Liver (tissue), 9 donors: ENCODE results near the gene MPPE1. TPM values are rescaled to one million over a fixed set of nuclear protein-coding genes. Genes with fewer than 3 reads are reported as not detected.

Experiments used
- DNase-seq: peaks from one replicate; pipeline ENCODE4 v3.0.0-alpha.2; 2017; ENCODE audit warnings: low spot score
- H3K27ac ChIP-seq, 2 donors: one replicate each; pipeline ENCODE4 v1.7.0; 2013; ENCODE audit warnings: inconsistent platforms in 2 of 2, low read length in 2 of 2, control low read depth in 1 of 2, low read depth in 1 of 2, mild to moderate bottlenecking in 1 of 2
- H3K27me3 ChIP-seq, 4 donors: one replicate each; pipeline versions ENCODE4 v1.6.1 to v1.7.0; 2013; ENCODE audit warnings: low read length in 3 of 4, inconsistent platforms in 1 of 4, mild to moderate bottlenecking in 1 of 4, moderate library complexity in 1 of 4; ENCODE audit not compliant: control insufficient read depth in 4 of 4, insufficient read depth in 4 of 4
- H3K36me3 ChIP-seq, 4 donors: one replicate each; pipeline versions ENCODE4 v1.6.1 to v1.7.0; 2013; ENCODE audit warnings: low read length in 3 of 4, mild to moderate bottlenecking in 3 of 4, low read depth in 1 of 4, moderate library complexity in 1 of 4; ENCODE audit not compliant: control insufficient read depth in 4 of 4, insufficient read depth in 3 of 4
- H3K4me1 ChIP-seq, 4 donors: one replicate each; pipeline versions ENCODE4 v1.6.1 to v1.7.0; 2013; ENCODE audit warnings: low read length in 3 of 4, mild to moderate bottlenecking in 3 of 4, moderate library complexity in 1 of 4; ENCODE audit not compliant: control insufficient read depth in 4 of 4, insufficient read depth in 4 of 4
- H3K4me3 ChIP-seq, 3 donors: one replicate each; pipeline versions ENCODE4 v1.6.1 to v1.7.0; 2013; ENCODE audit warnings: low read length in 3 of 3, control low read depth in 1 of 3, low read depth in 1 of 3, mild to moderate bottlenecking in 1 of 3
- H3K9ac ChIP-seq, 2 donors: one replicate each; pipeline ENCODE4 v1.7.0; 2013; ENCODE audit warnings: low read length in 2 of 2, mild to moderate bottlenecking in 2 of 2, moderate library complexity in 2 of 2, control low read depth in 1 of 2, low read depth in 1 of 2
- H3K9me3 ChIP-seq, 4 donors: one replicate each; pipeline versions ENCODE4 v1.6.1 to v1.7.0; 2013; ENCODE audit warnings: low read length in 3 of 4; ENCODE audit not compliant: control insufficient read depth in 4 of 4
- EGR1 ChIP-seq, 2 donors: IDR thresholded peaks; 2 replicates each; pipeline ENCODE4 v1.6.1; 2016 to 2018; ENCODE audit warnings: antibody characterized with exemption in 2 of 2, low read depth in 2 of 2
- FOXA1 ChIP-seq: IDR thresholded peaks from 2 replicates; pipeline ENCODE4 v1.6.1; 2016; ENCODE audit warnings: antibody characterized with exemption
- FOXA2 ChIP-seq: IDR thresholded peaks from 2 replicates; pipeline ENCODE4 v1.6.1; 2016; ENCODE audit warnings: antibody characterized with exemption
- HNF4A ChIP-seq, 2 donors: conservative IDR thresholded peaks; 2 replicates each; pipeline ENCODE4 v1.6.1; 2016; ENCODE audit warnings: antibody characterized with exemption in 2 of 2, mild to moderate bottlenecking in 2 of 2
- HNF4G ChIP-seq: IDR thresholded peaks from 2 replicates; pipeline ENCODE4 v1.6.1; 2016; ENCODE audit warnings: antibody characterized with exemption
- JUND ChIP-seq, 2 donors: IDR thresholded peaks; 2 replicates each; pipeline ENCODE4 v1.6.1; 2016; ENCODE audit warnings: antibody characterized with exemption in 2 of 2
- NR2F2 ChIP-seq: IDR thresholded peaks from 2 replicates; pipeline ENCODE4 v1.6.1; 2016; ENCODE audit warnings: antibody characterized with exemption
- RXRA ChIP-seq, 2 donors: IDR thresholded peaks; 2 replicates each; pipeline ENCODE4 v1.6.1; 2017 to 2018; ENCODE audit warnings: antibody characterized with exemption in 2 of 2, mild to moderate bottlenecking in 1 of 2
- YY1 ChIP-seq: IDR thresholded peaks from 2 replicates; pipeline ENCODE4 v1.6.1; 2016; ENCODE audit warnings: antibody characterized with exemption, mild to moderate bottlenecking
- WGBS: extraction: QIAGEN DNeasy Blood & Tissue Kit; methylation state at CpG from one replicate; pipeline ENCODE4 v1.1.7; 2013; 5-methylcytosine and 5-hydroxymethylcytosine counted together
- polyA plus RNA-seq, 2 donors: library from polyadenylated mRNA; stranded (reverse) in 1 of 2; unstranded in 1 of 2; fragments of 200-250 nt in 1 of 2; fragments of >200 nt in 1 of 2; fragmentation: Nextera tagmentation in 1 of 2; extraction: Ambion mirVana in 1 of 2; gene quantifications; one replicate each; pipeline versions ENCODE4 v1.2.1 to v1.2.3, GENCODE V29; 2013 to 2015
- total RNA-seq, 2 donors: library from RNA; depleted of rRNA; stranded (reverse); fragments of >200 nt; gene quantifications; one replicate each; pipeline ENCODE4 v1.2.3, GENCODE V29; 2014
- TF ChIP-seq, protein P1 (sequence below): IDR thresholded peaks from 2 replicates; pipeline ENCODE4 v1.6.1; 2016; ENCODE audit warnings: antibody characterized with exemption
- TF ChIP-seq, protein P2 (sequence below): fragments of 150-350 bp; IDR thresholded peaks from 2 replicates; pipeline ENCODE4 v1.5.1; 2017; ENCODE audit warnings: improper control_type of control experiment, low read depth, low read length; ENCODE audit not compliant: missing input control
- TF ChIP-seq, protein P3 (sequence below): IDR thresholded peaks from 2 replicates; pipeline ENCODE4 v1.6.1; 2016; ENCODE audit warnings: antibody characterized with exemption
- TF ChIP-seq, protein P4 (sequence below): IDR thresholded peaks from 2 replicates; pipeline ENCODE4 v1.6.1; 2016; ENCODE audit warnings: antibody characterized with exemption, mild to moderate bottlenecking
- donor health status: healthy.
- donor health status: healthy.
- donor health status: healthy.
- donor health status: healthy.
- donor health status: healthy.

The MPPE1 gene
- total and polyA plus RNA-seq, 4 donors = 9.8 to 31.6 (median 26.1) TPM

DNA sequence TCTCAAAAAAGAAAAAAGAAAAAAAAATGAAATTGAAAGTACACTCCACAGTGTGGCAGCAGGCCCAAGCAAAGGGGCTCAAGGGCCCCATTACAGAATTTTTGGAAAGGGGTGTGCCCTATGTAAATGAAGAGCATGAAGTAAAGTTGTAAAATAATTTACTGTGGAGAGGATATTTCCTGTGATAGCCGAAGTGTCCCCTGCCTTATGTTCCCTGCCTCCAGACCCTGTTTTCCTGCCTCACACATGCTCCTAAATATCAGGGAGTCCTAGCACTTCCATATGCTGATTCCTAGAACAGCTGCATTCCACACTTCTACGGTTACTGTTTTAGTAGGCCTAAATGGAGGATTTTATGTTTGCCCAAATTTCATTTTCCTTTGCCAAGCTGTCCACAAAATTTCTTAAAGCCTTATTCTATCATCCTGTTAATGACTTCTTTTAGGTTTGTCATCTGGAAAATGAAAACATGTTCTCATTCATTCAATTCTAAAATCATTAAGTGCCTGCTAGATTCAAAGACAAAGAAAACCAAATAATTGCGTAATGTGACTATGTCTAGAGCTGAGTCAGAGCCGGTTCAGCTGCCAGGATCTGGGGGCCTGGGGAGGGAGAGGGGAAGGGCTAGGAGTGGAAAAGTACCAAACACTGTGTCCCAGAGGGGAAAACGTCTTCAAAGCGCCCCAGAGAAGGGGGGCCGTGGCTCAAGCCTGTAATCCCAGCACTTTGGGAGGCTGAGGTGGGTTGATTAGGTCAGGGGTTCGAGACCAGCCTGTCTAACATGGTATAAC is 47.3 kb upstream of the MPPE1 start (continued):
- TF ChIP-seq, protein P1, sequence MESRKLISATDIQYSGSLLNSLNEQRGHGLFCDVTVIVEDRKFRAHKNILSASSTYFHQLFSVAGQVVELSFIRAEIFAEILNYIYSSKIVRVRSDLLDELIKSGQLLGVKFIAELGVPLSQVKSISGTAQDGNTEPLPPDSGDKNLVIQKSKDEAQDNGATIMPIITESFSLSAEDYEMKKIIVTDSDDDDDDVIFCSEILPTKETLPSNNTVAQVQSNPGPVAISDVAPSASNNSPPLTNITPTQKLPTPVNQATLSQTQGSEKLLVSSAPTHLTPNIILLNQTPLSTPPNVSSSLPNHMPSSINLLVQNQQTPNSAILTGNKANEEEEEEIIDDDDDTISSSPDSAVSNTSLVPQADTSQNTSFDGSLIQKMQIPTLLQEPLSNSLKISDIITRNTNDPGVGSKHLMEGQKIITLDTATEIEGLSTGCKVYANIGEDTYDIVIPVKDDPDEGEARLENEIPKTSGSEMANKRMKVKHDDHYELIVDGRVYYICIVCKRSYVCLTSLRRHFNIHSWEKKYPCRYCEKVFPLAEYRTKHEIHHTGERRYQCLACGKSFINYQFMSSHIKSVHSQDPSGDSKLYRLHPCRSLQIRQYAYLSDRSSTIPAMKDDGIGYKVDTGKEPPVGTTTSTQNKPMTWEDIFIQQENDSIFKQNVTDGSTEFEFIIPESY = no peak

DNA sequence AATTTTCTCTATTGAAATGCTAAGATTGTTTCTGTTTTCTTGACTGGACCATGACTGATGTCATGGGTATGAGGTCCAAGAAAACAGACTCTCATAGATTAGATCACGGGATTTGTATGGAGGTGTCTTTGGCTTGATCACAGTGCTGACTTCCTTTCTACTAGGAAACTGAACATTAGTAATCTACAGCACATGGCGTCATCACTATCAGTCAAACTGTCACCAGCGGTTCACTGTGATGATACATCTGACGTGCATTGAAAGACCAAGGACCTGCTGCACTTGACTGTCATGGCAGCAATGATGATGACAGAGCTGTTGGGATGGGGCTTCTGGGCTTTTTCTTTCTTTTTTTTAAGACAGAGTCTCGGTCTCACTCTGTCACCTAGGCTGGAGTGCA is 45.0 kb upstream of the MPPE1 start:
- DNase-seq = no peak
- Histone ChIP-seq H3K4me3 (no peak overlapping the region), H3K4me1 (no peaks in the 10 kb centered on the region), H3K36me3 (no peaks in the 10 kb centered on the region), H3K27me3 (no peaks in the 10 kb centered on the region), H3K9me3 (peaks cover 1 to 8% (median 2%) of the 10 kb centered on the region in 4 donors), H3K27ac (no peak overlapping the region), H3K9ac (no peak overlapping the region)
- TF ChIP-seq EGR1 (IDR thresholded peaks at IDR 0.05; ENCODE audit: low read depth in 2 of 2) = no peak
- no peak for TF ChIP-seq FOXA2
- TF ChIP-seq, protein P1 = no peak
- TF ChIP-seq HNF4A (conservative IDR thresholded peaks at IDR 0.05) = no peak
- no peak for TF ChIP-seq FOXA1
- TF ChIP-seq NR2F2 = no peak
- TF ChIP-seq, protein P2, sequence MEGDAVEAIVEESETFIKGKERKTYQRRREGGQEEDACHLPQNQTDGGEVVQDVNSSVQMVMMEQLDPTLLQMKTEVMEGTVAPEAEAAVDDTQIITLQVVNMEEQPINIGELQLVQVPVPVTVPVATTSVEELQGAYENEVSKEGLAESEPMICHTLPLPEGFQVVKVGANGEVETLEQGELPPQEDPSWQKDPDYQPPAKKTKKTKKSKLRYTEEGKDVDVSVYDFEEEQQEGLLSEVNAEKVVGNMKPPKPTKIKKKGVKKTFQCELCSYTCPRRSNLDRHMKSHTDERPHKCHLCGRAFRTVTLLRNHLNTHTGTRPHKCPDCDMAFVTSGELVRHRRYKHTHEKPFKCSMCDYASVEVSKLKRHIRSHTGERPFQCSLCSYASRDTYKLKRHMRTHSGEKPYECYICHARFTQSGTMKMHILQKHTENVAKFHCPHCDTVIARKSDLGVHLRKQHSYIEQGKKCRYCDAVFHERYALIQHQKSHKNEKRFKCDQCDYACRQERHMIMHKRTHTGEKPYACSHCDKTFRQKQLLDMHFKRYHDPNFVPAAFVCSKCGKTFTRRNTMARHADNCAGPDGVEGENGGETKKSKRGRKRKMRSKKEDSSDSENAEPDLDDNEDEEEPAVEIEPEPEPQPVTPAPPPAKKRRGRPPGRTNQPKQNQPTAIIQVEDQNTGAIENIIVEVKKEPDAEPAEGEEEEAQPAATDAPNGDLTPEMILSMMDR = no peak
- no peak for TF ChIP-seq HNF4G
- no peak for TF ChIP-seq JUND (IDR thresholded peaks at IDR 0.05)
- TF ChIP-seq, protein P3, sequence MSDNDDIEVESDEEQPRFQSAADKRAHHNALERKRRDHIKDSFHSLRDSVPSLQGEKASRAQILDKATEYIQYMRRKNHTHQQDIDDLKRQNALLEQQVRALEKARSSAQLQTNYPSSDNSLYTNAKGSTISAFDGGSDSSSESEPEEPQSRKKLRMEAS = no peak
- TF ChIP-seq RXRA (IDR thresholded peaks at IDR 0.05) = no peak
- TF ChIP-seq, protein P4, sequence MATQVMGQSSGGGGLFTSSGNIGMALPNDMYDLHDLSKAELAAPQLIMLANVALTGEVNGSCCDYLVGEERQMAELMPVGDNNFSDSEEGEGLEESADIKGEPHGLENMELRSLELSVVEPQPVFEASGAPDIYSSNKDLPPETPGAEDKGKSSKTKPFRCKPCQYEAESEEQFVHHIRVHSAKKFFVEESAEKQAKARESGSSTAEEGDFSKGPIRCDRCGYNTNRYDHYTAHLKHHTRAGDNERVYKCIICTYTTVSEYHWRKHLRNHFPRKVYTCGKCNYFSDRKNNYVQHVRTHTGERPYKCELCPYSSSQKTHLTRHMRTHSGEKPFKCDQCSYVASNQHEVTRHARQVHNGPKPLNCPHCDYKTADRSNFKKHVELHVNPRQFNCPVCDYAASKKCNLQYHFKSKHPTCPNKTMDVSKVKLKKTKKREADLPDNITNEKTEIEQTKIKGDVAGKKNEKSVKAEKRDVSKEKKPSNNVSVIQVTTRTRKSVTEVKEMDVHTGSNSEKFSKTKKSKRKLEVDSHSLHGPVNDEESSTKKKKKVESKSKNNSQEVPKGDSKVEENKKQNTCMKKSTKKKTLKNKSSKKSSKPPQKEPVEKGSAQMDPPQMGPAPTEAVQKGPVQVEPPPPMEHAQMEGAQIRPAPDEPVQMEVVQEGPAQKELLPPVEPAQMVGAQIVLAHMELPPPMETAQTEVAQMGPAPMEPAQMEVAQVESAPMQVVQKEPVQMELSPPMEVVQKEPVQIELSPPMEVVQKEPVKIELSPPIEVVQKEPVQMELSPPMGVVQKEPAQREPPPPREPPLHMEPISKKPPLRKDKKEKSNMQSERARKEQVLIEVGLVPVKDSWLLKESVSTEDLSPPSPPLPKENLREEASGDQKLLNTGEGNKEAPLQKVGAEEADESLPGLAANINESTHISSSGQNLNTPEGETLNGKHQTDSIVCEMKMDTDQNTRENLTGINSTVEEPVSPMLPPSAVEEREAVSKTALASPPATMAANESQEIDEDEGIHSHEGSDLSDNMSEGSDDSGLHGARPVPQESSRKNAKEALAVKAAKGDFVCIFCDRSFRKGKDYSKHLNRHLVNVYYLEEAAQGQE = no peak
- TF ChIP-seq YY1 = no peak
- WGBS = 87% methylated on average over 5 of the region's 5 CpGs
